Activated CD4-positive, CD25-positive, alpha-beta regulatory T cell (primary cell): ENCODE measurements around the gene EPHA7.

Source experiments
- DNase-seq, 4 experiments: peaks; one replicate each; lab custom pipeline; 2025; lab: John Stamatoyannopoulos, UW

Gene EPHA7

GRCh38 chr6:93419304-93420162 is at the start of gene EPHA7:
EPHA7 (minus strand) TSS chr6:93419559; CDS start chr6:93419341, 218 bp downstream.
- DNase-seq = no peak

- no peak for DNase-seq
Observed at GRCh38 chr6:93468291-93468690, 48.9 kb upstream of the EPHA7 start.

GRCh38 chr6:93454533-93454932 is 35.2 kb upstream of the EPHA7 start:
- no peak for DNase-seq

- no peak for DNase-seq
Observed at GRCh38 chr6:93453956-93454355, 34.6 kb upstream of the EPHA7 start.

GRCh38 chr6:93447874-93448273 is 28.5 kb upstream of the EPHA7 start:
- DNase-seq = no peak

GRCh38 chr6:93437491-93437890 is 18.1 kb upstream of the EPHA7 start:
- DNase-seq = no peak

GRCh38 chr6:93433592-93433991 is 14.2 kb upstream of the EPHA7 start:
- DNase-seq = no peak

- no peak for DNase-seq
Observed at GRCh38 chr6:93424303-93425064, 5.1 kb upstream of the EPHA7 start.

GRCh38 chr6:93423542-93423941 is 4.2 kb upstream of the EPHA7 start:
- DNase-seq = no peak

GRCh38 chr6:93420163-93420795 is 920 bp upstream of the EPHA7 start:
- no peak for DNase-seq

GRCh38 chr6:93418408-93419303 is 703 bp downstream of the EPHA7 start:
- DNase-seq = no peak

- no peak for DNase-seq
Observed at GRCh38 chr6:93418033-93418407, 1.3 kb downstream of the EPHA7 start.

- no peak for DNase-seq
Observed at GRCh38 chr6:93417421-93418013, 1.8 kb downstream of the EPHA7 start.

- DNase-seq = no peak
Observed at GRCh38 chr6:93416571-93417420, 2.6 kb downstream of the EPHA7 start.

GRCh38 chr6:93413190-93413589 is 6.2 kb downstream of the EPHA7 start:
- DNase-seq = no peak

- no peak for DNase-seq
Observed at GRCh38 chr6:93412452-93412851, 6.9 kb downstream of the EPHA7 start.

GRCh38 chr6:93407186-93407585 is 12.2 kb downstream of the EPHA7 start:
- DNase-seq = no peak

GRCh38 chr6:93403390-93403789 is 16.0 kb downstream of the EPHA7 start:
- no peak for DNase-seq

GRCh38 chr6:93398723-93399122 is 20.6 kb downstream of the EPHA7 start:
- no peak for DNase-seq

GRCh38 chr6:93394471-93394870 is 24.9 kb downstream of the EPHA7 start:
- DNase-seq = no peak
